Sigmoid colon (tissue), 7 donors: ENCODE data around the gene FAM163B. TPM values are rescaled to one million over a fixed set of nuclear protein-coding genes. Genes with fewer than 3 reads are reported as not detected.

Source experiments
- DNase-seq: peaks from one replicate; pipeline ENCODE4 v3.0.0-alpha.2; 2019
- H3K27ac ChIP-seq, 4 donors: fragments of 200-600 bp; sonication (generic); one replicate each; pipeline ENCODE4 v1.5.1; 2016 to 2019; ENCODE audit warnings: mild to moderate bottlenecking in 1 of 4
- H3K27me3 ChIP-seq, 3 donors: fragments of 200-600 bp; sonication (generic); one replicate each; pipeline ENCODE4 v1.5.1; 2019; ENCODE audit warnings: mild to moderate bottlenecking in 1 of 3
- H3K36me3 ChIP-seq, 4 donors: fragments of 200-600 bp; sonication (generic); one replicate each; pipeline ENCODE4 v1.5.1; 2016 to 2019
- H3K4me1 ChIP-seq, 4 donors: fragments of 200-600 bp; sonication (generic); one replicate each; pipeline ENCODE4 v1.5.1; 2017 to 2019
- H3K4me3 ChIP-seq, 4 donors: fragments of 200-600 bp; sonication (generic); one replicate each; pipeline ENCODE4 v1.5.1; 2017 to 2019; ENCODE audit warnings: mild to moderate bottlenecking in 2 of 4, moderate library complexity in 1 of 4
- H3K9me3 ChIP-seq, 4 donors: fragments of 200-600 bp in 3 of 4; sonication (generic) in 3 of 4; one replicate each; pipeline versions ENCODE4 v1.5.1 to v1.6.1; 2013 to 2019
- CTCF ChIP-seq, 4 experiments: fragments of 450-650 bp in 3 of 4; fragments of 200-600 bp in 1 of 4; IDR thresholded peaks; one replicate each; pipeline ENCODE4 v1.5.1; 2016 to 2019; ENCODE audit warnings: antibody characterized with exemption in 4 of 4, mild to moderate bottlenecking in 3 of 4, moderate library complexity in 2 of 4
- EP300 ChIP-seq, 4 donors: sonication (generic); formaldehyde crosslinking; IDR thresholded peaks; one replicate each; pipeline ENCODE4 v1.6.1; 2017; ENCODE audit warnings: antibody characterized with exemption in 4 of 4
- POLR2A ChIP-seq, 2 donors: fragments of 450-650 bp; IDR thresholded peaks; one replicate each; pipeline ENCODE4 v1.6.1; 2016; ENCODE audit warnings: antibody characterized with exemption in 2 of 2, mild to moderate bottlenecking in 2 of 2, moderate library complexity in 2 of 2
- POLR2AphosphoS5 ChIP-seq, 4 donors: sonication (generic); formaldehyde crosslinking; IDR thresholded peaks; one replicate each; pipeline ENCODE4 v1.6.1; 2017; ENCODE audit warnings: antibody characterized with exemption in 4 of 4
- WGBS, 2 donors: extraction: QIAGEN DNeasy Blood & Tissue Kit; methylation state at CpG; one replicate each; pipeline ENCODE4 v1.1.7; 2013; 5-methylcytosine and 5-hydroxymethylcytosine counted together
- intact Hi-C: fragments of 100-400 bp; cut with DNase I; formaldehyde crosslinking; loops from one replicate; pipeline ENCODE4 v1.15.1; 2023
- polyA plus RNA-seq, 3 donors: library from polyadenylated mRNA; stranded (reverse); fragments of 200-250 nt; gene quantifications; one replicate each; pipeline ENCODE4 v1.2.3, GENCODE V29; 2013
- total RNA-seq, 4 donors: library from RNA; depleted of rRNA; stranded (reverse); fragments of >200 nt; gene quantifications; one replicate each; pipeline ENCODE4 v1.1.0, GENCODE V29; 2016
- donor health status: healthy with polysubstance abuse.
- donor health status: Bipolar disorder and iron deficiency.
- donor health status: healthy.

FAM163B gene
- total and polyA plus RNA-seq, 7 donors = 0.29 to 2.4 (median 1.2) TPM; not detected in 1

GRCh38 chr9:133543772-133544467 lies 65.3 kb downstream of the FAM163B start:
- 83 to 85% methylated on average over 16 of the region's 16 CpGs for WGBS, 2 donors
- H3K27ac ChIP-seq = no peak overlapping the region
- DNase-seq = no peak
- TF ChIP-seq POLR2A (IDR thresholded peaks at IDR 0.05) (no peak), CTCF (IDR thresholded peaks at IDR 0.05) (no peak)
- peaks cover 0 to 23% (median 10%) of the 10 kb centered on the region in 4 donors for H3K4me1 ChIP-seq
- peaks cover 0 to 16% (median 0%) of the 10 kb centered on the region in 4 donors for H3K36me3 ChIP-seq
- intact Hi-C loops = no loop called here
- no peaks in the 10 kb centered on the region for H3K27me3 ChIP-seq
- no peak overlapping the region for H3K4me3 ChIP-seq
- no peaks in the 10 kb centered on the region for H3K9me3 ChIP-seq

- Histone ChIP-seq H3K27ac (no peak overlapping the region), H3K4me1 (peaks cover 0 to 24% (median 13%) of the 10 kb centered on the region in 4 donors), H3K9me3 (no peaks in the 10 kb centered on the region), H3K4me3 (no peak overlapping the region), H3K27me3 (no peaks in the 10 kb centered on the region), H3K36me3 (peaks cover 0 to 9% (median 0%) of the 10 kb centered on the region in 4 donors)
- intact Hi-C loops = no loop called here
- TF ChIP-seq EP300 (IDR thresholded peaks at IDR 0.05) (no peak), POLR2A (IDR thresholded peaks at IDR 0.05) (no peak), CTCF (IDR thresholded peaks at IDR 0.05) (no peak), POLR2AphosphoS5 (IDR thresholded peaks at IDR 0.05) (no peak)
- DNase-seq = no peak
- 50 to 74% methylated on average over 13 of the region's 13 CpGs for WGBS, 2 donors
Observed at GRCh38 chr9:133542002-133542401, 67.2 kb downstream of the FAM163B start.

GRCh38 chr9:133540698-133541025 lies 68.5 kb downstream of the FAM163B start:
- 63 to 88% methylated on average over 18 of the region's 18 CpGs for WGBS, 2 donors
- no peak overlapping the region for H3K27ac ChIP-seq
- peaks cover 0 to 6% (median 0%) of the 10 kb centered on the region in 4 donors for H3K36me3 ChIP-seq
- no peak for DNase-seq
- no peaks in the 10 kb centered on the region for H3K27me3 ChIP-seq
- H3K4me1 ChIP-seq = peaks cover 0 to 27% (median 16%) of the 10 kb centered on the region in 4 donors
- no peaks in the 10 kb centered on the region for H3K9me3 ChIP-seq
- no peak overlapping the region for H3K4me3 ChIP-seq
- intact Hi-C loops = no loop called here
- no peak for TF ChIP-seq POLR2AphosphoS5 (IDR thresholded peaks at IDR 0.05)
- TF ChIP-seq EP300 (IDR thresholded peaks at IDR 0.05) = no peak
- TF ChIP-seq CTCF (IDR thresholded peaks at IDR 0.05) = no peak
- no peak for TF ChIP-seq POLR2A (IDR thresholded peaks at IDR 0.05)

GRCh38 chr9:133539991-133540697 lies 69.0 kb downstream of the FAM163B start:
- Histone ChIP-seq H3K36me3 (peaks cover 0 to 6% (median 0%) of the 10 kb centered on the region in 4 donors), H3K27me3 (no peaks in the 10 kb centered on the region), H3K4me1 (peaks cover 0 to 32% (median 18%) of the 10 kb centered on the region in 4 donors), H3K9me3 (no peaks in the 10 kb centered on the region), H3K27ac (no peak overlapping the region), H3K4me3 (peak overlapping the region in 1 of 4 donors; percentile 41)
- DNase-seq = no peak
- 59 to 83% methylated on average over 22 of the region's 22 CpGs for WGBS, 2 donors
- intact Hi-C loops = loop anchor here (5.0 kb wide), 1 partner anchor 47 kb away; no protein-coding TSS in a partner anchor
- TF ChIP-seq EP300 (IDR thresholded peaks at IDR 0.05) = no peak
- TF ChIP-seq POLR2A (IDR thresholded peaks at IDR 0.05) = no peak
- TF ChIP-seq CTCF (IDR thresholded peaks at IDR 0.05) = no peak
- TF ChIP-seq POLR2AphosphoS5 (IDR thresholded peaks at IDR 0.05) = no peak
